IMR-90 (cell line): ENCODE results near the gene SET. TPM values are rescaled to one million over a fixed set of nuclear protein-coding genes. Genes with fewer than 3 reads are reported as not detected.
A peak's percentile ranks its signal among the peaks of the same experiment; 100 is the strongest.

Experiments used
- ATAC-seq: fragments of 200-7000 bp; cut with Tn5 transposase; 2 replicates; pipeline ENCODE4 v1.9.1; 2020; ENCODE audit warnings: low read depth, mild to moderate bottlenecking, moderate library complexity
- BruUV-seq: library from RNA; stranded (reverse); fragments of 400-500 nt; replicated peaks from 2 replicates; lab custom pipeline; 2021; lab: Mats Ljungman, UMichigan
- CTCF ChIA-PET: fragments of 300-600 bp; formaldehyde crosslinking; extraction: SDS; loops from one replicate; lab custom pipeline; 2021; ENCODE audit warnings: antibody characterized with exemption; lab: Yijun Ruan, JAX
- POLR2A ChIA-PET: fragments of 300-600 bp; sonication (Branson Sonifier 250); formaldehyde crosslinking; loops from one replicate; lab custom pipeline; 2022; ENCODE audit warnings: antibody characterized with exemption; ENCODE audit not compliant: unreplicated experiment; lab: Charles Lee
- DNase-seq: peaks from one replicate; pipeline ENCODE4 v3.0.0; 2013
- H2AFZ ChIP-seq: replicated peaks from 2 replicates; pipeline ENCODE3; 2013; ENCODE audit warnings: low read length, mild to moderate bottlenecking; ENCODE audit not compliant: poor library complexity
- H2AK5ac ChIP-seq: 2 replicates; pipeline ENCODE4 v1.6.1; 2013; ENCODE audit warnings: low read depth, low read length, inconsistent platforms
- H2AK9ac ChIP-seq: replicated peaks from 2 replicates; pipeline ENCODE3; 2013; ENCODE audit warnings: mild to moderate bottlenecking, low read depth, low read length, moderate library complexity; ENCODE audit not compliant: poor library complexity
- H2BK120ac ChIP-seq: 2 replicates; pipeline ENCODE4 v1.6.1; 2013; ENCODE audit warnings: low read depth, low read length, inconsistent platforms
- H2BK15ac ChIP-seq: 3 replicates; pipeline ENCODE4 v1.6.1; 2013; ENCODE audit warnings: low read depth, low read length, inconsistent platforms
- H2BK20ac ChIP-seq: 2 replicates; pipeline ENCODE4 v1.6.1; 2013; ENCODE audit warnings: low read depth, mild to moderate bottlenecking, inconsistent platforms, low read length, moderate library complexity
- H2BK5ac ChIP-seq: 2 replicates; pipeline ENCODE4 v1.6.1; 2013; ENCODE audit warnings: mild to moderate bottlenecking, low read depth, low read length, inconsistent platforms; ENCODE audit not compliant: poor library complexity, severe bottlenecking
- H3K14ac ChIP-seq: replicated peaks from 2 replicates; pipeline ENCODE4 v1.6.1; 2013; ENCODE audit warnings: low read depth, low read length, inconsistent platforms
- H3K18ac ChIP-seq: 2 replicates; pipeline ENCODE4 v1.6.1; 2013; ENCODE audit warnings: low read depth, low read length, control low read depth
- H3K23ac ChIP-seq: 2 replicates; pipeline ENCODE4 v1.6.1; 2013; ENCODE audit warnings: low read depth, low read length, inconsistent platforms
- H3K27ac ChIP-seq: 2 replicates; pipeline ENCODE4 v1.5.1; 2013; ENCODE audit warnings: mild to moderate bottlenecking, control low read depth, low read length; ENCODE audit not compliant: insufficient read depth
- H3K27me3 ChIP-seq: 2 replicates; pipeline ENCODE4 v1.6.1; 2013; ENCODE audit warnings: low read length; ENCODE audit not compliant: control insufficient read depth, insufficient read depth
- H3K36me3 ChIP-seq: 2 replicates; pipeline ENCODE4 v1.6.1; 2013; ENCODE audit warnings: low read length, mixed read lengths; ENCODE audit not compliant: control insufficient read depth, insufficient read depth
- H3K4ac ChIP-seq: 2 replicates; pipeline ENCODE4 v1.6.1; 2013; ENCODE audit warnings: low read depth, low read length, inconsistent platforms
- H3K4me1 ChIP-seq: 2 replicates; pipeline ENCODE4 v1.6.1; 2013; ENCODE audit warnings: low read length, mixed read lengths; ENCODE audit not compliant: control insufficient read depth, insufficient read depth
- H3K4me2 ChIP-seq: 2 replicates; pipeline ENCODE4 v1.6.1; 2013; ENCODE audit warnings: low read depth, mild to moderate bottlenecking, control low read depth, low read length, moderate library complexity
- H3K4me3 ChIP-seq: 2 replicates; pipeline ENCODE4 v1.5.1; 2013; ENCODE audit warnings: low read depth, mild to moderate bottlenecking, control low read depth, low read length, moderate library complexity; ENCODE audit not compliant: insufficient read depth
- H3K56ac ChIP-seq: 2 replicates; pipeline ENCODE4 v1.6.1; 2013; ENCODE audit warnings: low read length, inconsistent platforms; ENCODE audit not compliant: insufficient read depth; ENCODE audit errors: extremely low read depth
- H3K79me1 ChIP-seq, 2 experiments: 2 replicates each; pipeline ENCODE4 v1.6.1; 2013; ENCODE audit warnings: low read length in 2 of 2, inconsistent platforms in 1 of 2, low read depth in 1 of 2
- H3K9ac ChIP-seq: 2 replicates; pipeline ENCODE4 v1.6.1; 2013; ENCODE audit warnings: low read depth, low read length, control low read depth
- H3K9me1 ChIP-seq: 2 replicates; pipeline ENCODE4 v1.6.1; 2013; ENCODE audit warnings: low read length, inconsistent platforms; ENCODE audit not compliant: insufficient read depth
- H3K9me3 ChIP-seq: 2 replicates; pipeline ENCODE4 v1.6.1; 2013; ENCODE audit warnings: low read length; ENCODE audit not compliant: control insufficient read depth, insufficient read depth
- H4K20me1 ChIP-seq: 2 replicates; pipeline ENCODE4 v1.6.1; 2013; ENCODE audit warnings: low read length, inconsistent platforms; ENCODE audit not compliant: insufficient read depth
- H4K5ac ChIP-seq: 2 replicates; pipeline ENCODE4 v1.6.1; 2013; ENCODE audit warnings: mild to moderate bottlenecking, low read depth, low read length, control low read depth
- H4K8ac ChIP-seq, 2 experiments: 2 replicates each; pipeline ENCODE4 v1.6.1; 2013; ENCODE audit warnings: low read depth in 2 of 2, low read length in 2 of 2, control low read depth in 1 of 2, inconsistent platforms in 1 of 2
- H4K91ac ChIP-seq: 2 replicates; pipeline ENCODE4 v1.6.1; 2013; ENCODE audit warnings: low read depth, low read length, inconsistent platforms; ENCODE audit not compliant: insufficient read depth
- CTCF ChIP-seq: conservative IDR thresholded peaks from 2 replicates; pipeline ENCODE4 v1.5.1; 2012; ENCODE audit warnings: mild to moderate bottlenecking, low read depth, low read length, improper control_type of control experiment
- MAZ ChIP-seq: IDR thresholded peaks from 2 replicates; pipeline ENCODE4 v1.6.1; 2012; ENCODE audit warnings: low read depth, mild to moderate bottlenecking, low read length, improper control_type of control experiment, moderate library complexity, borderline replicate concordance
- POLR2A ChIP-seq: IDR thresholded peaks from 2 replicates; pipeline ENCODE4 v1.6.1; 2012; ENCODE audit warnings: mild to moderate bottlenecking, low read depth, low read length
- RCOR1 ChIP-seq: IDR thresholded peaks from 2 replicates; pipeline ENCODE4 v1.6.1; 2012; ENCODE audit warnings: mild to moderate bottlenecking, low read length, improper control_type of control experiment; ENCODE audit not compliant: insufficient replicate concordance
- USF2 ChIP-seq: fragments of 150-350 bp; IDR thresholded peaks from 2 replicates; pipeline ENCODE4 v1.6.1; 2017; ENCODE audit warnings: mild to moderate bottlenecking, antibody characterized with exemption, low read length, low read depth
- WGBS, 2 experiments: methylation state at CpG; one replicate each; pipeline versions ENCODE4 v1.1.5 to v1.1.7; 2013; ENCODE audit warnings: missing lambda C conversion rate in 2 of 2; ENCODE audit not compliant: insufficient read length in 1 of 2; ENCODE audit errors: extremely low coverage in 2 of 2; 5-methylcytosine and 5-hydroxymethylcytosine counted together
- dilution Hi-C: fragments of 300-500 bp; cut with HindIII; formaldehyde crosslinking; loops from one replicate; pipeline ENCODE4 v1.14.3; 2018; ENCODE audit warnings: low sequenced_read_pairs; ENCODE audit not compliant: unreplicated experiment
- in situ Hi-C: fragments of 300-500 bp; cut with MboI; formaldehyde crosslinking; loops from 3 replicates; pipeline ENCODE4 v1.14.3; 2019; ENCODE audit warnings: low sequenced_read_pairs, inconsistent platforms, mixed read lengths
- intact Hi-C: fragments of 100-400 bp; cut with micrococcal nuclease; formaldehyde crosslinking; loops from 2 replicates; pipeline ENCODE4 v1.10.0; 2022
- polyA plus RNA-seq, 3 experiments: library from polyadenylated mRNA; depleted of rRNA; stranded (reverse); fragments of >200 nt; gene quantifications; 2 replicates each; pipeline ENCODE4 v1.2.3, GENCODE V29; 2012; ENCODE audit warnings: low replicate concordance in 1 of 3
- total RNA-seq: library from RNA; depleted of rRNA; stranded (reverse); fragments of >200 nt; gene quantifications from 2 replicates; pipeline ENCODE4 v1.2.3, GENCODE V29; 2012

The SET gene
- total and polyA plus RNA-seq, 2 of the 4 experiments (the other 2 are of a cell fraction) = 104 to 182 TPM

- TF ChIP-seq USF2 (no peak), POLR2A (peak; percentile 21; the same call in 1 of the 2 replicates), CTCF (no peak), RCOR1 (peak; percentile 98), MAZ (peak; percentile 52; the same call in 1 of the 2 replicates)
- Histone ChIP-seq H3K4ac (peak within 1 kb of the TSS; percentile 79), H3K18ac (no peak within 1 kb of the TSS), H4K5ac (peak within 1 kb of the TSS; percentile 47), H3K4me3 (peak within 1 kb of the TSS; percentile 56), H2AK5ac (peak within 1 kb of the TSS; percentile 70), H2BK5ac (no peak within 1 kb of the TSS), H3K9ac (peak within 1 kb of the TSS; percentile 54), H2BK20ac (no peak within 1 kb of the TSS), H4K20me1 (no peaks in the 10 kb centered on the region; the same call in 1 of the 2 replicates), H2BK15ac (no peak within 1 kb of the TSS), H3K36me3 (peaks cover 3% of the 10 kb centered on the region), H3K27me3 (no peaks in the 10 kb centered on the region), H4K8ac (peak within 1 kb of the TSS; percentile 88 to 94), H2AFZ (peak within 1 kb of the TSS; percentile 95), H3K56ac (peak within 1 kb of the TSS; percentile 18; the same call in 1 of the 2 replicates), H3K23ac (peak within 1 kb of the TSS; percentile 54; the same call in 1 of the 2 replicates), H3K9me3 (no peaks in the 10 kb centered on the region), H3K9me1 (peaks cover 9% of the 10 kb centered on the region), H3K4me1 (peaks cover 4% of the 10 kb centered on the region; the same call in 1 of the 2 replicates), H2BK120ac (no peak within 1 kb of the TSS), H3K79me1 (peaks cover 3 to 15% of the 10 kb centered on the region in 2 experiments), H2AK9ac (peak within 1 kb of the TSS; percentile 96), H3K14ac (peak within 1 kb of the TSS; percentile 75), H4K91ac (peak within 1 kb of the TSS; percentile 78), H3K4me2 (peak within 1 kb of the TSS; percentile 96), H3K27ac (no peak within 1 kb of the TSS; the same call in 1 of the 2 replicates)
- 0% methylated on average over 24 of the region's 68 CpGs; no CpG with 5 or more reads in 1 of the 2 experiments for whole genome bisulfite sequencing, 2 experiments
- DNase-seq (peak; percentile 88), ATAC-seq (peak; percentile 99)
- POLR2A ChIA-PET = no interaction called here
- in situ Hi-C loops (no loop called here), intact Hi-C loops (loop anchor here (1.0 kb wide), 1 partner anchor 89 kb away; no protein-coding TSS in a partner anchor), dilution Hi-C loops (no loop called here)
- CTCF ChIA-PET = interaction anchor here (1.1 kb wide), 2 partner anchors 9 to 89 kb away, joined by 3 to 5 read pairs; no protein-coding TSS in a partner anchor
- no TSS peak for BruUV-seq
Measured at GRCh38 chr9:128723866-128724743, 35.1 kb downstream of the SET start, which contains the start of gene ZDHHC12. ZDHHC12 (minus strand) TSS chr9:128724127; CDS start chr9:128724093, 34 bp downstream.
